Activated CD8-positive, alpha-beta T cell treated with anti-CD3 and anti-CD28 coated beads for 36 hours (primary cell): ENCODE data around the gene SMAD4. TPM values are rescaled to one million over a fixed set of nuclear protein-coding genes. Genes with fewer than 3 reads are reported as not detected.
"Not testable (repeated sequence)": the region's sequence is repeated elsewhere in the genome, so short reads cannot be mapped to it uniquely, and the experiment has no call there.

Experiments
- ATAC-seq: fragments of 200-7000 bp; cut with Tn5 transposase; one replicate; pipeline ENCODE4 v1.10.0; 2021; ENCODE audit warnings: mild to moderate bottlenecking, moderate library complexity
- CTCF ChIA-PET: fragments of 350-600 bp; sonication (Branson Sonifier 250); formaldehyde crosslinking; loops from one replicate; lab custom pipeline; 2021; ENCODE audit warnings: antibody characterized with exemption; lab: Charles Lee
- POLR2A ChIA-PET: fragments of 350-600 bp; sonication (Branson Sonifier 250); formaldehyde crosslinking; loops from one replicate; lab custom pipeline; 2021; ENCODE audit warnings: antibody characterized with exemption; lab: Charles Lee
- DNase-seq: peaks from one replicate; pipeline ENCODE4 v3.0.0-alpha.2; 2020
- H3K27ac Mint-ChIP-seq: one replicate; pipeline ENCODE4 v1.8.0; 2021; ENCODE audit warnings: mild to moderate bottlenecking, mixed read lengths
- H3K27me3 Mint-ChIP-seq: one replicate; pipeline ENCODE4 v1.8.0; 2021; ENCODE audit warnings: mixed read lengths
- H3K36me3 Mint-ChIP-seq: one replicate; pipeline ENCODE4 v1.8.0; 2021; ENCODE audit warnings: low read depth, mixed read lengths
- H3K4me1 Mint-ChIP-seq: one replicate; pipeline ENCODE4 v1.8.0; 2021; ENCODE audit warnings: low read depth, mixed read lengths
- H3K4me3 Mint-ChIP-seq: one replicate; pipeline ENCODE4 v1.8.0; 2021; ENCODE audit warnings: mild to moderate bottlenecking, moderate library complexity, mixed read lengths
- H3K9me3 Mint-ChIP-seq: one replicate; pipeline ENCODE4 v1.8.0; 2021; ENCODE audit warnings: mixed read lengths
- CTCF ChIP-seq: fragments of 200-600 bp; IDR thresholded peaks from one replicate; pipeline ENCODE4 v1.8.0; 2022; ENCODE audit warnings: antibody characterized with exemption, mild to moderate bottlenecking
- intact Hi-C: fragments of 100-400 bp; cut with micrococcal nuclease; formaldehyde crosslinking; loops from one replicate; pipeline ENCODE4 v1.10.0; 2022
- total RNA-seq, 2 experiments: library from RNA; stranded (reverse); gene quantifications; one replicate each; pipeline ENCODE4 v1.2.3, GENCODE V29; 2021

Gene SMAD4
- total RNA-seq, 2 experiments from 2014 or later: 68.1 to 71.2 TPM

- intact Hi-C loops: no loop called here
- CTCF ChIA-PET: no interaction called here
- no peak for TF ChIP-seq CTCF
- Mint-ChIP-seq H3K4me3 (no peak overlapping the region), H3K27me3 (no peaks in the 10 kb centered on the region), H3K4me1 (no peaks in the 10 kb centered on the region), H3K36me3 (peaks cover 6% of the 10 kb centered on the region), H3K9me3 (peaks cover 20% of the 10 kb centered on the region), H3K27ac (no peak overlapping the region)
- ATAC-seq (no peak), DNase-seq (no peak)
- POLR2A ChIA-PET: no interaction called here
Observed at GRCh38 chr18:51092117-51092516, 62.1 kb downstream of the SMAD4 start.

GRCh38 chr18:51092967-51093366 lies 63.0 kb downstream of the SMAD4 start:
- H3K27me3 Mint-ChIP-seq, H3K4me3 Mint-ChIP-seq, ATAC-seq, H3K36me3 Mint-ChIP-seq, H3K4me1 Mint-ChIP-seq, H3K27ac Mint-ChIP-seq, POLR2A ChIA-PET, CTCF ChIA-PET, DNase-seq, intact Hi-C loops: not testable (repeated sequence)
- H3K9me3 Mint-ChIP-seq: peaks cover 15% of the 10 kb centered on the region

GRCh38 chr18:51097021-51097822 lies 67.2 kb downstream of the SMAD4 start:
- H3K4me3 Mint-ChIP-seq: no peak overlapping the region
- H3K27me3 Mint-ChIP-seq: no peaks in the 10 kb centered on the region
- intact Hi-C loops: no loop called here
- no peaks in the 10 kb centered on the region for H3K4me1 Mint-ChIP-seq
- no peak for TF ChIP-seq CTCF
- no peak for DNase-seq
- H3K36me3 Mint-ChIP-seq: no peaks in the 10 kb centered on the region
- ChIA-PET POLR2A (interaction anchor here (0.7 kb wide), 1 partner anchor 255 kb away, joined by 3 read pairs; no protein-coding TSS in a partner anchor), CTCF (interaction anchor here (1.4 to 1.8 kb wide), 2 partner anchors 13 to 35 kb away, joined by 5 to 6 read pairs; no protein-coding TSS in a partner anchor)
- ATAC-seq: no peak
- H3K27ac Mint-ChIP-seq: no peak overlapping the region
- H3K9me3 Mint-ChIP-seq: peaks cover 2% of the 10 kb centered on the region

GRCh38 chr18:51098082-51098481 lies 68.1 kb downstream of the SMAD4 start:
- intact Hi-C loops: no loop called here

GRCh38 chr18:51098513-51098912 lies 68.5 kb downstream of the SMAD4 start:
- POLR2A ChIA-PET: no interaction called here
- no peaks in the 10 kb centered on the region for H3K36me3 Mint-ChIP-seq
- TF ChIP-seq CTCF: no peak
- no peak overlapping the region for H3K27ac Mint-ChIP-seq
- H3K4me1 Mint-ChIP-seq: no peaks in the 10 kb centered on the region
- no peak for DNase-seq
- CTCF ChIA-PET: interaction anchor here (1.2 to 1.8 kb wide), 2 partner anchors 10 to 11 kb away, joined by 3 to 6 read pairs; no protein-coding TSS in a partner anchor
- H3K4me3 Mint-ChIP-seq: no peak overlapping the region
- no peaks in the 10 kb centered on the region for H3K27me3 Mint-ChIP-seq
- intact Hi-C loops: no loop called here
- ATAC-seq: no peak
- H3K9me3 Mint-ChIP-seq: peaks cover 2% of the 10 kb centered on the region

More at GRCh38 chr18:51098082-51098481, 68.1 kb downstream of the SMAD4 start:
- no peak for ATAC-seq
- ChIA-PET CTCF (interaction anchor here (1.2 to 1.8 kb wide), 3 partner anchors 9 to 36 kb away, joined by 3 to 6 read pairs (median 5); no protein-coding TSS in a partner anchor), POLR2A (no interaction called here)
- H3K36me3 Mint-ChIP-seq: no peaks in the 10 kb centered on the region
- no peaks in the 10 kb centered on the region for H3K27me3 Mint-ChIP-seq
- H3K27ac Mint-ChIP-seq: no peak overlapping the region
- H3K4me1 Mint-ChIP-seq: no peaks in the 10 kb centered on the region
- DNase-seq: no peak
- no peak for TF ChIP-seq CTCF
- peaks cover 2% of the 10 kb centered on the region for H3K9me3 Mint-ChIP-seq
- no peak overlapping the region for H3K4me3 Mint-ChIP-seq
